ENCODE measurements around the gene ADAMTS3. TPM values are rescaled to one million over a fixed set of nuclear protein-coding genes. Genes with fewer than 3 reads are reported as not detected.
A peak's percentile ranks its signal among the peaks of the same experiment; 100 is the strongest.

Gene ADAMTS3
- total RNA-seq, 3 donors from 2014 or later: 0.17 to 0.57 (median 0.41) TPM

GRCh38 chr4:72280252-72280651 lies 288.8 kb downstream of the ADAMTS3 start:
- TF ChIP-seq CTCF (IDR thresholded peaks at IDR 0.05): no peak
- Histone ChIP-seq H3K4me3 (no peak overlapping the region), H3K36me3 (ENCODE audit: low read depth) (no peaks in the 10 kb centered on the region), H3K4me1 (ENCODE audit: low read depth) (no peaks in the 10 kb centered on the region), H3K9me3 (no peaks in the 10 kb centered on the region)
- intact Hi-C loops (cut with DNase I, micrococcal nuclease): no loop called here
- ATAC-seq (no peak), DNase-seq (no peak)

- no peaks in the 10 kb centered on the region for H3K4me1 ChIP-seq (ENCODE audit: low read depth)
- H3K4me3 ChIP-seq: no peak overlapping the region
- intact Hi-C loops (cut with DNase I, micrococcal nuclease): no loop called here
- DNase-seq (no peak), ATAC-seq (no peak)
- H3K36me3 ChIP-seq (ENCODE audit: low read depth): no peaks in the 10 kb centered on the region
- TF ChIP-seq CTCF (IDR thresholded peaks at IDR 0.05): no peak
- no peaks in the 10 kb centered on the region for H3K9me3 ChIP-seq
These were observed 293.6 kb downstream of the ADAMTS3 start for GRCh38 chr4:72275381-72275780.

- Histone ChIP-seq H3K36me3 (ENCODE audit: low read depth) (no peaks in the 10 kb centered on the region), H3K4me1 (ENCODE audit: low read depth) (no peaks in the 10 kb centered on the region), H3K9me3 (no peaks in the 10 kb centered on the region), H3K4me3 (no peak overlapping the region)
- no peak for DNase-seq
- intact Hi-C loops (cut with DNase I, micrococcal nuclease): no loop called here
- ATAC-seq: no peak
- no peak for TF ChIP-seq CTCF (IDR thresholded peaks at IDR 0.05)
These were observed 294.8 kb downstream of the ADAMTS3 start for GRCh38 chr4:72274251-72274650.

GRCh38 chr4:72255269-72255668 lies 313.8 kb downstream of the ADAMTS3 start:
- intact Hi-C loops (cut with DNase I, micrococcal nuclease): no loop called here
- TF ChIP-seq CTCF (IDR thresholded peaks at IDR 0.05): no peak
- H3K36me3 ChIP-seq (ENCODE audit: low read depth): no peaks in the 10 kb centered on the region
- no peak overlapping the region for H3K4me3 ChIP-seq
- no peaks in the 10 kb centered on the region for H3K9me3 ChIP-seq
- ATAC-seq: no peak
- no peaks in the 10 kb centered on the region for H3K4me1 ChIP-seq (ENCODE audit: low read depth)
- no peak for DNase-seq

GRCh38 chr4:72243641-72244040 lies 325.4 kb downstream of the ADAMTS3 start:
- H3K36me3 ChIP-seq (ENCODE audit: low read depth): no peaks in the 10 kb centered on the region
- DNase-seq: no peak
- no peaks in the 10 kb centered on the region for H3K9me3 ChIP-seq
- peak; percentile 88 for ATAC-seq
- H3K4me1 ChIP-seq (ENCODE audit: low read depth): no peaks in the 10 kb centered on the region
- TF ChIP-seq CTCF (IDR thresholded peaks at IDR 0.05): no peak
- no peak overlapping the region for H3K4me3 ChIP-seq
- intact Hi-C loops (cut with DNase I, micrococcal nuclease): no loop called here

- Histone ChIP-seq H3K4me3 (no peak overlapping the region), H3K9me3 (no peaks in the 10 kb centered on the region), H3K4me1 (ENCODE audit: low read depth) (no peaks in the 10 kb centered on the region), H3K36me3 (ENCODE audit: low read depth) (no peaks in the 10 kb centered on the region)
- DNase-seq (no peak), ATAC-seq (no peak)
- intact Hi-C loops (cut with DNase I, micrococcal nuclease): no loop called here
- TF ChIP-seq CTCF (IDR thresholded peaks at IDR 0.05): no peak
These were observed 329.4 kb downstream of the ADAMTS3 start for GRCh38 chr4:72239487-72240116.
